ENCODE results near the gene RTP5.

RTP5 gene

DNA sequence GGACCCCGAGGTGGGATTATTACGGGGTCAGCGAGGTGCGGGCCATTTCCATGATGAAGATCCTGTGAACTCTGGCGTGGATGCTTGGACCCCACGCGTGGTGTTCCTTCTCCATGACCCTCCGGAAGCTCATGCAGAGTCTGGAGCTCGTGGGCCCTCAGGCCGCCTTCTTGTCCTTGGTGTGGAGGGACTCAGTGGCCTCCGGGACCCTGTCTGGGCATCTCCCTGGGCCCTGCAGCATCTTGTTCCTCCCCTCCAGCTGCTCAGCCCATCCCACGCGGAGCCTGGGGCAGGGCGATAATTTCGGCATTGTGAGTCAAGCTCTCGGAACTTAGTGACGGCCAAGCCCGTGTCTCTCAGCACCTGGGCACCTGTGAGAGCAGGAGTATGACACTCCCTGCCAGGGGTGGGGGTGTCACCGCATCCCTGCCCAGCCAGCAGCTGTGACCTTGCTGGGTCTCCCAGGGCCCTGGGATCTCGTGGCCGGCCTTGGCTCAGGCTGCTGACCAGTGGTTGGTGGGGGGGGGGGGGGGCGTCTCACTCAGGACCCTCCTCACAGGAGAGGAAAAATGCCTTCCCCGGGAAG is 24.6 kb downstream of the RTP5 start:
- DNase-seq (ENCODE audit: low spot score), result no peak
- in situ Hi-C loops (cut with MboI; ENCODE audit: low sequenced_read_pairs, unreplicated experiment), result no loop called here
- TF ChIP-seq CTCF (IDR thresholded peaks at IDR 0.05; ENCODE audit: borderline replicate concordance, control extremely low read depth, extremely low read depth, insufficient read depth, missing control alignments), result no peak

DNA sequence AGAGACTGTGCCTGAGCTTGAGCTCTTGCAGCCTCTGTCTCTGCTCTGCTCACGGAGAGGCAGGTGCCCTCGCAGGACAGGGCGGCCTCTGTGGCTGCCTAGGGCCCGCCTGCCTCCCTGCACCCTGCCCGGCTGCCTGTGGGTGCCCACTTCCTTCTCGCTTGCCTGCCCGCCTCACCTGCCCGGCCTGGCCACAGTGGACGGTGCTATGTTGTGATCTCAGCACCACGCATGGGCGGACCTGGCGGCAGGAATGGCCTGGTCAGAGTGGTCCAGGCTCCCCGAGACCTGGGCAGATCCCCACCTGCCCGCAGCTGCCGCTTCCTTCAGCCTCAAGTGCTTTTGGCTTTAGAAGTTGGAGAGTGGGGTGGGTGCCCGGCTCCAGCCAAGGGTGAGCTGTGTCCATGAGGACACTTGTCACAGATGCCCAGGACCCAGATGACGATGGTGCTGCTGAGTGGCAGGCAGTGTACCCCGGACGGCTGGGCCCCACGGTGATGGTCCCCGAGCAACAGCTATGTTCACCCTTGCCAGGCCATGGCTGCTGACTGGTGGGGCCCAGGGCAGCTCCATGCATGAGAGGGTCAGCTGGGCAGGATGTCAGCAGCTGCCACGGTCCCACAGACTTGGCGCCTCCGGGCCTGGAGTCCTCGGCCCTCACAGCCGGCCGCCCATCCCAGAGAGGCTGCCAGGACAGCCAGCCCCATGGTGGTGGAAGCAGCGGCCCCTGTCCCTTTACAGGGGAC is 25.3 kb downstream of the RTP5 start:
- no peak for TF ChIP-seq CTCF (IDR thresholded peaks at IDR 0.05; ENCODE audit: borderline replicate concordance, control extremely low read depth, extremely low read depth, insufficient read depth, missing control alignments)
- no peak for DNase-seq (ENCODE audit: low spot score)
- in situ Hi-C loops (cut with MboI; ENCODE audit: low sequenced_read_pairs, unreplicated experiment), result no loop called here

DNA sequence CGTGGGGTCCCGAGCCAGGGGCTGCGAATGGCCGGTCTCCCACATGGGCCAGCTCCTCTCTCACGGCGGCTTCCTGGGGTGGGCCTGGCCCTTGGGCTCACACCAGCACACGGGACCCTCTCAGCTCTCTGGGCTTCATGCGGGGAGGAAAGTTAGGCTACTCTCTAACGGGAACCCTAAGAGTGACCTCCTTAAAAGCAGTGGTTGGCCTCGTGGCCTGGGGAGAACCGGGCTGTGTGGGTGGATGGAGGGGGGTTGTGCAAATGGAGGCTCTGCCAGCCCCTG is 25.8 kb downstream of the RTP5 start:
- DNase-seq (ENCODE audit: low spot score), result no peak
- in situ Hi-C loops (cut with MboI; ENCODE audit: low sequenced_read_pairs, unreplicated experiment), result no loop called here
- TF ChIP-seq CTCF (IDR thresholded peaks at IDR 0.05; ENCODE audit: borderline replicate concordance, control extremely low read depth, extremely low read depth, insufficient read depth, missing control alignments), result no peak

DNA sequence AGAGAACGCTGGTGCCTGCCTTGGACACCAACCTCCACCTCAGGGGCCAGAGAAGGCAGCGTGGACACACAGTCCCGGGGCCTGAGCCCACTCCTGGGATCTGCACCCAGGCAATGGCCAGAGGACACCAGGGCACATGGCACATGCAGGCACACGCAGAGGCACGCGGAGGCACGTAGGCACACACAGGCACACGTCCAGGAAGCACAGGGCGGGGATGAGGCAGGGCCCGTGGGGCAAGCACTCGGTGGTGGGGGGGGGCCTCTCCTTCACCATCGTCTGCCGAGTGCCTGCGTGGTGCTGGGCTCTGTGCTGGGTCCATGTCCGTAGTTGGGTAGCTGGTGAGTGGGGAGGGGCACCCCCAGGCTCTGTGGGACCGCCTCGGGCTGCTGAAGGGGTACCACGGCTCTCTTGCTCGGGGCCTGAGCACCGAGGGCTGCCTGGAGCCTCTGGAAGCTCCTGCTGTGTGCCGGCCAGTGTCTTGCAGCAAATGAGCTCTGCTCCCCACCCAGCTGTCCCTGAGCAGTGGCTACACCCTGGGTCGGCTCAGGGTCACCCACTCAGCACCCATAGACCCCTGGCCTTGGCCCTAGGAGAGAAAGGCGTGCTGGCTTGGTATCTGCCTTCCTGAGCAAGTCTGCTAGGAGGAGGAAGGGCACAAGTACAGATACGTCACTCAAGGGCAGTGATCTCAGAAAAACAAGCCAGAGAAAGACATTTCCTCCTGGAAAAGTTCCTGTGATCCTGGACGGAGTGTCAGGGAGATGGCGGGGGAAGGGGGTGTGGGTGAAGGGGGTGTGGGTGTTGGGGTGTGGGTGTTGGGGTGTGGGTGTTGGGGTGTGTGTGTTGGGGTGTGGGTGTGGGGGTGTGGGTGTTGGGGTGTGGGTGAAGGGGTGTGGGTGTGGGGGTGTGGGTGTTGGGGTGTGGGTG is 26.4 kb downstream of the RTP5 start:
- TF ChIP-seq CTCF (IDR thresholded peaks at IDR 0.05; ENCODE audit: borderline replicate concordance, control extremely low read depth, extremely low read depth, insufficient read depth, missing control alignments), result no peak
- no peak for DNase-seq (ENCODE audit: low spot score)
- in situ Hi-C loops (cut with MboI; ENCODE audit: low sequenced_read_pairs, unreplicated experiment), result no loop called here

GRCh38 chr2:241896746-241897201 is 27.2 kb downstream of the RTP5 start:
- in situ Hi-C loops (cut with MboI; ENCODE audit: low sequenced_read_pairs, unreplicated experiment), result no loop called here
- TF ChIP-seq CTCF (IDR thresholded peaks at IDR 0.05; ENCODE audit: borderline replicate concordance, control extremely low read depth, extremely low read depth, insufficient read depth, missing control alignments), result no peak
- DNase-seq (ENCODE audit: low spot score), result no peak

- no peak for DNase-seq (ENCODE audit: low spot score)
- in situ Hi-C loops (cut with MboI; ENCODE audit: low sequenced_read_pairs, unreplicated experiment), result no loop called here
- no peak for TF ChIP-seq CTCF (IDR thresholded peaks at IDR 0.05; ENCODE audit: borderline replicate concordance, control extremely low read depth, extremely low read depth, insufficient read depth, missing control alignments)
These were observed 27.8 kb downstream of the RTP5 start for GRCh38 chr2:241897231-241897916.

All from GM13976 (cell line).